ENCODE measurements around the gene AMER3.
"Not testable (repeated sequence)": the region's sequence is repeated elsewhere in the genome, so short reads cannot be mapped to it uniquely, and the experiment has no call there.

- TF ChIP-seq CTCF, POLR2A (IDR thresholded peaks at IDR 0.05): not testable (repeated sequence)
Observed at GRCh38 chr2:130714795-130715194, 40.5 kb upstream of the AMER3 start.

All from lower leg skin (tissue), 3 donors.